ENCODE data around the gene SH3RF1.

Gene SH3RF1

DNA sequence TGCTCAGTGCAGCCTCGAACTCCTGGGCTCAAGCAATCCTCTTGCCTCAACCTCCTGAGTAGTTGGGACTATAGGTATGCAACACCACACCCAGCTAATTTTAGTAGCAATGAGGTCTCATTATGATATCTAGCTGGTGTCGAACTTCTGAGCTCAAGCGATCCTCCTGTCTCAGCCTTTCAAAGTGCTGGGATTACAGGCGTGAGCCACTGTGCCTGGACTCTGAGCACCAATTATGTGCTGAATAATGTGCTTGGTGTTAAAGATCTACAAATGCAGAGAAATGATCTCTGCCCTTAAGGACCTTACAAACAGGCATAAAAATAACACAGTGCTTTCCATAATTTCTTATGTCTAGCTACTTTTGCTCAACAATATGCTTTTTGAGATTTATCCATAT is 131.7 kb downstream of the SH3RF1 start:
- no peak overlapping the region for H3K4me3 ChIP-seq (ENCODE audit: low read depth, low read length)

GRCh38 chr4:169137558-169137920 is 133.2 kb downstream of the SH3RF1 start:
- H3K4me3 ChIP-seq (ENCODE audit: low read depth, low read length), result no peak overlapping the region

- H3K4me3 ChIP-seq (ENCODE audit: low read depth, low read length), result no peak overlapping the region
These were observed 133.8 kb downstream of the SH3RF1 start for GRCh38 chr4:169136796-169137557.

- no peak overlapping the region for H3K4me3 ChIP-seq (ENCODE audit: low read depth, low read length)
These were observed 134.4 kb downstream of the SH3RF1 start for GRCh38 chr4:169136330-169136729.

- no peak overlapping the region for H3K4me3 ChIP-seq (ENCODE audit: low read depth, low read length)
These were observed 135.0 kb downstream of the SH3RF1 start for GRCh38 chr4:169135776-169136175.

DNA sequence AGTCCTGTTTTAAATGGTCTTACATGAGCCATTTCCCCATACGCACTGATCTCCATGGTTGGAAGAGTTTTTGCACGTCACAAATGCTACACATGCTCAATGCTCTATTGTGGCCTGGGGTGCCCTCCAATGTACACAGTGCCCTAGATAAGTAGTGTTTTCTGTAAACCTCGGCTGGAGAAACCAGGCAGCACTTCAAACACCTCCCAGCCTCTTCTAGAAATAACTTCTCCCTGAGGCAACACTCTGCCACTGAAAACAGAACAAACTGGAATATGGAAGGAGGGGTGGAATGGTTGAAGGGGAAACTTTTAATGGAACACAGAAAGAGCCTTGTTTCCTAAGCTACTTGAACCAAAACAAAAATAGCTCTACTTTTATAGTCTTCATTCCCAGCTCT is 136.8 kb downstream of the SH3RF1 start:
- no peak overlapping the region for H3K4me3 ChIP-seq (ENCODE audit: low read depth, low read length)

- H3K4me3 ChIP-seq (ENCODE audit: low read depth, low read length), result no peak overlapping the region
These were observed 138.0 kb downstream of the SH3RF1 start for GRCh38 chr4:169132561-169133305.

DNA sequence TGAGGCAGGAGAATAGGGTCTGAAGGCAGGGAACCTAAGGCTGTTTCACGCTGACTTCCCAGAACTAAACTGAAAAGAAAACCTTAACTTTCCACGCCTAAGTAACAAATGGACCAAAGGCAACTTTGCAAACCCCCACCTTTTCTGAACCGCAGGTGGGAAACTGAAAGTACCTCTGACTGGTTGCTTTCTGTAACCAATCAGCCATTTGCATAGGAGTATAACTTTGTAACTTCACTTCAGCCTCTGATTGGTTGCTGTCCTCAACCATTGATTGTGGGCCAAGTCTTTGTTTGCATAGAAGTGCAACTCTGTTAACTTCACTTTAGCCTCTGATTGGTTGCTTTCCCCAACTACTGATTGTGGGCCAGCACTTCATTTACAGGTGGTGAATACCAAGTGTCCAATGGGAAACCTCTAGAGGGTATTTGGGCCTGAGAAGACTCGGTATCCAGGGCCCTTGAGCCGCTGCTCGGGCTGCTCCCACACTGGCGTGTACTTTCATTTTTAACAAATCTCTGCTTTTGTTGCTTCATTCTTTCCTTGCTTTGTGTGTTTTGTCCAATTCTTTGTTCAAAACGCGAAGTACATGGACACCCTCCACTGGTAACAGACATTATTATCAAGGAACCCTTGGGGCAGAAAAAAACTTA is 139.1 kb downstream of the SH3RF1 start:
- no peak overlapping the region for H3K4me3 ChIP-seq (ENCODE audit: low read depth, low read length)

- H3K4me3 ChIP-seq (ENCODE audit: low read depth, low read length), result no peak overlapping the region
These were observed 141.9 kb downstream of the SH3RF1 start for GRCh38 chr4:169128902-169129301.

GRCh38 chr4:169127314-169127713 is 143.4 kb downstream of the SH3RF1 start:
- no peak overlapping the region for H3K4me3 ChIP-seq (ENCODE audit: low read depth, low read length)

GRCh38 chr4:169124661-169125060 is 146.1 kb downstream of the SH3RF1 start:
- H3K4me3 ChIP-seq (ENCODE audit: low read depth, low read length), result no peak overlapping the region

DNA sequence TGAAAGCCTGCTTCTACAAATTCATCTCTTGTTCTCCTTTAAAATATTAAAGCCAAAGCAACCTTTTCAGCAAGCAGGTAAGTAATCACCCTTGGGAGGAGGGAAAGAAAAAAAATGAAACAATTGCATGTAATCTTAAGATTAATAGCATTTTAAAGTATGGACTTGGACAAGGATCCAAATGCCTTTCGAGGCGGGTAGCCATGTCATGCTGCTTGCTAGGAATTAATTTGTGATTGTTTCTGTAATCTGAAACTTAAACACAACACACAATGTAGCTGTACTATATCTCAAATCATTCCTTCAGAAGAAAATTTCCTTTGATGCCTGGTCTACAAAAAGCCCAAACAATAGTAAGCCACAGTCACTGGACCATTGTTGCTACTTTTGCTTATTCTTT is 148.3 kb downstream of the SH3RF1 start:
- H3K4me3 ChIP-seq (ENCODE audit: low read depth, low read length), result no peak overlapping the region

- H3K4me3 ChIP-seq (ENCODE audit: low read depth, low read length), result no peak overlapping the region
These were observed 148.8 kb downstream of the SH3RF1 start for GRCh38 chr4:169121861-169122382.

- H3K4me3 ChIP-seq (ENCODE audit: low read depth, low read length), result no peak overlapping the region
These were observed 150.1 kb downstream of the SH3RF1 start for GRCh38 chr4:169120624-169121023.

DNA sequence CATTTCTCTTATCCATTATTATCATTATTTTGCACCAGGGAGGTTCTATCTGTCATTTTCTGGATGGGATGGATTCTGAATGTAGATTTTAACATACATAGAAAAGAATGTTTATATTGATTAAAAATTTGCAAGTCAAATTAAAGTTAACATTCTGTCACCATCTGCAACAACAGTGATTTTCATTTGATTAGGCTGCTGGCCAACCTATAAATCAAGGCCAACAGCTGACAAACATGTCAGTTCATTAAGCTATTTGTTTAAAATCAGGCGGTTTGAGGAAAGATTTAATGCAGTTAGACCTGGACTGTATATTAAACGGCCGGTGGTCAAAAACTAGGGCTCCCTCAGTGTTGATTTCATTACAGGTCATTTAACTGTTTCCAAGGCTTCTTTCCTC is 151.2 kb downstream of the SH3RF1 start:
- H3K4me3 ChIP-seq (ENCODE audit: low read depth, low read length), result no peak overlapping the region

DNA sequence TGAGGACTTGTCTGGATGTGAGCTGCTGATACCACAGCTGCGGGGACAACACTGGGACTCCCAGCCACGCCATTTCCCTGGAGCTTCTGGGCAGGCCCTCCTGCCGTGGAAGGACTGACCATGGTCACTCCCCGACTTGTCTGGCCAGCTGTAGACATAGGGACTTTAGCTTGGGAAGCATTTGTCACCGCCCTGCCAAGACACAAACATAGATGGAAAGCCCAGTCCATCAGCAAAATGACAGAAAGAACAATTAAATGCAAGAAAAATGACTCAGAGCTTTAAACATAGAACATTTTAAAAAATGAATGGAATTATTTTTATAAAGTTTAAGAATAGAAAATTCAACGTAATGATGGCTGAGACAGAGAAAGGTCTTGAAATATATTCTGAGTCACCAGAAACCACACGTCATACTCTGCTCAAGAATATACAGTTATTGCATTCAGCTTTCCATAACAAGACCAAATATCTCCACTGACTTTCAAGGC is 153.1 kb downstream of the SH3RF1 start:
- no peak overlapping the region for H3K4me3 ChIP-seq (ENCODE audit: low read depth, low read length)

DNA sequence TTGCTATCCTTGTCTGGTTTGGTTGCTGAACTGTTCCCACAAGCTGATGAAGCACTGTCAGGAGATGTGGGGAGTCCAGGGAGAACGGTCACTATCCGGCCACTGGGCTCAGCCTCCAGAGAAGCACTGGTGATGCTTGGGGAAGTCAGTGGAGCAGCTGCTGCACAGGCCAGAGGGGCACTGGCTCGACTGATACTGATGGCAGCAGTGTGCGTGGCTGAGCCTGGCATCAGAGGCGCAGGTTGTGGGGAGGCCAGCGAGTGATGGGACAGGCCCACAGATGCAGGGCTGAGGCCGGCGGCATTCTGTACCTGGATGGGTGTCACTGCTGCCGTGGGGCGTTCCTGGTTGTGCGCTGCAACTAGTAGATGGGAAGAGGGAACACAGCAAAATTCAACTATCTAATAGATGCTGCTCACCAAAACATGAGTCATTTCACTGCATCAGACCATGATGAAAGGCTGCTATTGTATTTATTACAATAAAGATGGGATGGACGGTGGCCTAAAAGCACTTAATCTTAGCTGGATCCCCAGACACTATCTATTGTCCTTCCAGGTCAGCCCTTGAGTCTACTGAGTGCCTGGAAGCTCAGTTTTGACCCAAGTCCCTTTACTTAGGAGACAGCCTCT is 154.4 kb downstream of the SH3RF1 start:
- no peak overlapping the region for H3K4me3 ChIP-seq (ENCODE audit: low read depth, low read length)

GRCh38 chr4:169115897-169116254 is 154.9 kb downstream of the SH3RF1 start:
- no peak overlapping the region for H3K4me3 ChIP-seq (ENCODE audit: low read depth, low read length)

GRCh38 chr4:169115144-169115896 is 155.4 kb downstream of the SH3RF1 start:
- H3K4me3 ChIP-seq (ENCODE audit: low read depth, low read length), result no peak overlapping the region

DNA sequence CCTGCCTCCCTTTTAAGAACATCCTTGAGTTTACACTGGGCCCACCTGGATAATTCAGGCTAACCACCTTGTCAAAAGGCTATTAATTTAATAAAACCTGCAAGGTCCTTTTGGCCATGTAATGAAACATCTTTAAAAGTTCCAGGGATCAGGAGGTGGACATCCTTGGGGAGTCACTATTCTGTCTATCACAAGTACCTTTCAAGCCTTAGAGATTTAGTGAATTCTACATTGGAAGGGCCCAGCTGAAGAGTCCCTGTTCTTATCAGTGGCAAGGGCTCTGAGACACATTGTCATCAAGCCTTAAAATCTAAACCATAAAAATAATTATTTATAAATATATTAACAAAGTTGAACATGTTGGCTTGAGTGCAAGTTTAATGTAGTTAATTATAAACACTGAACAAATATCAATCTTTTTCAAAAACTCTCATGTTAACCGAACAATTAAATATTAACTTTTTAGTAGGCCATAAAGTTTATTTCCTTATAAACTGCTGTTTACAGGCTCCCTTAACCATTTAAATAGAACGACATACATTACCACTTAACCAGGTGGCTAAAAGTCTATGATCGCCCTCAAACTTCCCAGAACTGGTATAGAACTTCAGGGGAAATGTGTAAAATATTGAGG is 156.3 kb downstream of the SH3RF1 start:
- H3K4me3 ChIP-seq (ENCODE audit: low read depth, low read length), result no peak overlapping the region
